HFFc6 (cell line): ENCODE data around the gene MLH3. TPM values are rescaled to one million over a fixed set of nuclear protein-coding genes. Genes with fewer than 3 reads are reported as not detected.
A peak's percentile ranks its signal among the peaks of the same experiment; 100 is the strongest.

Experiments
- DNase-seq: peaks from one replicate; pipeline ENCODE4 v3.0.0-alpha.2; 2018
- H3K27ac Mint-ChIP-seq: 2 replicates; pipeline ENCODE4 v1.8.0; 2020; ENCODE audit warnings: mild to moderate bottlenecking, mixed read lengths
- H3K27me3 Mint-ChIP-seq: 2 replicates; pipeline ENCODE4 v1.8.0; 2021; ENCODE audit warnings: mild to moderate bottlenecking, moderate library complexity, mixed read lengths; ENCODE audit not compliant: insufficient read depth
- H3K36me3 Mint-ChIP-seq: 2 replicates; pipeline ENCODE4 v1.8.0; 2021; ENCODE audit warnings: low read depth, mixed read lengths
- H3K4me1 Mint-ChIP-seq: 2 replicates; pipeline ENCODE4 v1.8.0; 2020; ENCODE audit warnings: low read depth, mixed read lengths
- H3K4me3 Mint-ChIP-seq: 2 replicates; pipeline ENCODE4 v1.8.0; 2020; ENCODE audit warnings: mild to moderate bottlenecking, moderate library complexity, mixed read lengths
- H3K9me3 Mint-ChIP-seq: 2 replicates; pipeline ENCODE4 v1.8.0; 2020; ENCODE audit warnings: mild to moderate bottlenecking, mixed read lengths
- total RNA-seq, 6 experiments: library from RNA; stranded (reverse); fragmentation: NEBNext Ultra II Directional; extraction: Animal tissue kit (Norgen Biotek cat#: 25700); gene quantifications; 2 replicates in 1 of 6; 3 replicates in 5 of 6; pipeline ENCODE4 v1.2.3, GENCODE V29; 2021
- TF ChIP-seq, protein P1 (sequence below): fragments of 200-600 bp; sonication (generic); IDR thresholded peaks from 2 replicates; pipeline ENCODE4 v1.5.0; 2021; ENCODE audit warnings: antibody characterized with exemption, mild to moderate bottlenecking

The MLH3 gene
- total RNA-seq, 6 experiments from 2014 or later: 5.4 to 11.6 (median 7.6) TPM

DNA sequence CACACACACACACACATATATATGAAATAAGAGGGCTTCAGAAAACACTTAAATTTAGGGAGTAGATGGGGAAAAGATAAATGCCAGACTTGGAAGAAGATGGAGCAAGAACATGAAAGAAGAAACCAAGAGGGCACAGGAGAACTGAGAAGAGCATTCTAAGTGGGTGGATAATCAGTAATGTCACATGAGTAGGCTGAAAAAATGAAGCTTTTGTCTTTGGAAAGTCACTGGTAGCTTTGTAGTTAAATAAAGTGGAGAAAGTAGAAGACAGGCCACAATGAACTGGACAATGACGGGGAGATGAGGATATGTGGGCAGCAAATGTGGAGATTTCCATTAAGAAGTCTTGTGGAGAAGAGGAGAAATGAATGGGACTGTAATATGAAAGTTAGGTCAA is 15.9 kb upstream of the MLH3 start:
- no peak overlapping the region for H3K27ac Mint-ChIP-seq

DNA sequence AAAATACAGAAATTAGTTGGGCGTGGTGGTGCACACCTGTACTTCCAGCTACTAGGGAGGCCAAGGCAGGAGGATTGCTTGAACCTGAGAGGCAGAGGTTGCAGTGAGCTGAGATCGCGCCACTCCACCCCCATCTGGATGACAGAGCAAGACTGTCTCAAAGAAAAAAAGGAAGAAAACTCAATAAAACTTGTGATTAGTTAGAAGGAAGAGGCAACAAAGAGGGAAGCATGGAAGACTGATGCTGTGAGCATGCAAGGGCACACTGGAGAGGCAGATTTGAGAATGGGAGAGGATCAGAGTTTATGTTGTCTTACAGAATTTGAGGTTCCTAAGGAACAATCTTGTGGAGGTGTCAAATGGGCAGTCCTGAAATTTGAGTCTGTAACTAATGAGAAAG is 15.4 kb upstream of the MLH3 start:
- no peak for DNase-seq
- Mint-ChIP-seq H3K36me3 (no peaks in the 10 kb centered on the region), H3K4me3 (no peak overlapping the region), H3K27me3 (peaks cover 1% of the 10 kb centered on the region; the same call in 1 of the 2 replicates), H3K27ac (no peak overlapping the region), H3K4me1 (peaks cover 24% of the 10 kb centered on the region), H3K9me3 (no peaks in the 10 kb centered on the region)
- TF ChIP-seq, protein P1, sequence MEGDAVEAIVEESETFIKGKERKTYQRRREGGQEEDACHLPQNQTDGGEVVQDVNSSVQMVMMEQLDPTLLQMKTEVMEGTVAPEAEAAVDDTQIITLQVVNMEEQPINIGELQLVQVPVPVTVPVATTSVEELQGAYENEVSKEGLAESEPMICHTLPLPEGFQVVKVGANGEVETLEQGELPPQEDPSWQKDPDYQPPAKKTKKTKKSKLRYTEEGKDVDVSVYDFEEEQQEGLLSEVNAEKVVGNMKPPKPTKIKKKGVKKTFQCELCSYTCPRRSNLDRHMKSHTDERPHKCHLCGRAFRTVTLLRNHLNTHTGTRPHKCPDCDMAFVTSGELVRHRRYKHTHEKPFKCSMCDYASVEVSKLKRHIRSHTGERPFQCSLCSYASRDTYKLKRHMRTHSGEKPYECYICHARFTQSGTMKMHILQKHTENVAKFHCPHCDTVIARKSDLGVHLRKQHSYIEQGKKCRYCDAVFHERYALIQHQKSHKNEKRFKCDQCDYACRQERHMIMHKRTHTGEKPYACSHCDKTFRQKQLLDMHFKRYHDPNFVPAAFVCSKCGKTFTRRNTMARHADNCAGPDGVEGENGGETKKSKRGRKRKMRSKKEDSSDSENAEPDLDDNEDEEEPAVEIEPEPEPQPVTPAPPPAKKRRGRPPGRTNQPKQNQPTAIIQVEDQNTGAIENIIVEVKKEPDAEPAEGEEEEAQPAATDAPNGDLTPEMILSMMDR: no peak

More for the DNA sequence above, 15.9 kb upstream of the MLH3 start:
- Mint-ChIP-seq H3K4me1 (peaks cover 24% of the 10 kb centered on the region), H3K27me3 (peaks cover 1% of the 10 kb centered on the region), H3K9me3 (no peaks in the 10 kb centered on the region), H3K4me3 (no peak overlapping the region), H3K36me3 (no peaks in the 10 kb centered on the region)
- no peak for DNase-seq
- TF ChIP-seq, protein P1: no peak

DNA sequence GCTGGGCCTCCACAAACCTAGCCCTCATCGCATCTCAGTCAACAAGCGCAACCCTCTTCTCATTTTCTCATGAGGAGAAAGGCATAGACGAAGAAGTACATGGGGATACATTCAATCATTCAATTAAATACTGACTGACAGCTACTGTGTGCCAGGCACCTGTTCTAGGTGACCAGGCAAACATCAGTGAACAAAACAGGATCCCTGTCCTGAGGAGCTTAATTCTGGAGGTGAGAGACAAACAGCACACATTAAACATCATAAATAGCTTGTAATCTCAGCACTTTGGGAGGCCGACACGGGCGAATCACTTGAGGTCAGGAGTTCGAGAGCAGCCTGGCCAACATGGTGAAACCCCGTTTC is 12.9 kb upstream of the MLH3 start:
- TF ChIP-seq, protein P1: no peak
- H3K27me3 Mint-ChIP-seq: no peaks in the 10 kb centered on the region

DNA sequence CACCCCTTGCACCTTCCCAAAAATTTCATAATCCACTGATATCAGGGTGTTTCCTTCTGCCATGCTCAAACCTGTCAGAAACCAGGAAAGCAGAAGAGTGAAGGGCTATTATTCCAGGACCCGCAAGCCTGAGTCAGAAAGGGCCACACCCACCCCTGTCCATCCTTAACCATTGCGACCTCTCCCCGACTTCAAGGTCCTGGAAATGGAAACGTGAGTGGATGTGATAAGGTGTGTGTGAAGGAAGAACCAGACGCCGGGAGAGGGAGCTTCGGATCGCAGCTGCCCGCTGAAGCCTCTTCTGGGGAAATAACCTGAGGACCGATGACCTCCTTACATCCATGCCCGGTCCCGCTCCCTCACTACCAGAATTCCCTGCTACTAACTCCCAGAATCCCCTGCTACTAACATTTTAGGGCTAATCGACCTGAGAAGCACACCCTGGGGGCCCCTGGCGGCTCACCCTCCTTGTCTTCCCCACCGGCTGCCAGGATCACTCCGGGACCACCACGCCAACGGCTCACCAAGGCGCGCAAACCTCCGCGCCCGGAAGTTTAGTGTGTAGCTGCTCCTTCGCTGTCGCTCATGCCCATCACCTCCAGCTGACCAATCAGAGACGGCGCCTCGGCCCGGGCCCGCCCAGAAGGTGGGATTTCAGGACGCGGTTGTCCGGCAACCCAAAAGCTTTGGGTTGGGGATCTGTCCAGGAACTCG is 12.4 kb upstream of the MLH3 start, which contains the start of gene ACYP1:
Gene ACYP1, minus strand, starts transcription at position 534 of the 714 bp plus-strand sequence. Its CDS starts 471 bp downstream, at position 63.
- H3K36me3 Mint-ChIP-seq: peaks cover 11% of the 10 kb centered on the region
- peak; percentile 84 for DNase-seq

More for the DNA sequence above, 12.9 kb upstream of the MLH3 start:
- H3K4me1 Mint-ChIP-seq: peaks cover 31% of the 10 kb centered on the region
- H3K36me3 Mint-ChIP-seq: peaks cover 10% of the 10 kb centered on the region
- no peaks in the 10 kb centered on the region for H3K9me3 Mint-ChIP-seq
- peak overlapping the region; percentile 100 for H3K4me3 Mint-ChIP-seq
- no peak for DNase-seq
- peak overlapping the region; percentile 83; the same call in 1 of the 2 replicates for H3K27ac Mint-ChIP-seq

GRCh38 chr14:75063013-75063412 is 11.7 kb upstream of the MLH3 start:
- Mint-ChIP-seq H3K4me1 (peaks cover 41% of the 10 kb centered on the region), H3K36me3 (peaks cover 15% of the 10 kb centered on the region), H3K4me3 (peak overlapping the region; percentile 100), H3K9me3 (no peaks in the 10 kb centered on the region), H3K27me3 (no peaks in the 10 kb centered on the region), H3K27ac (peak overlapping the region; percentile 83)
- DNase-seq: no peak
- TF ChIP-seq, protein P1: no peak

More for the DNA sequence above, 12.4 kb upstream of the MLH3 start, which contains the start of gene ACYP1:
- Mint-ChIP-seq H3K9me3 (no peaks in the 10 kb centered on the region), H3K27ac (peak within 1 kb of the TSS; percentile 83), H3K27me3 (no peaks in the 10 kb centered on the region), H3K4me1 (peaks cover 37% of the 10 kb centered on the region), H3K4me3 (peak within 1 kb of the TSS; percentile 100)
- TF ChIP-seq, protein P1: no peak
